Keratinocyte (primary cell): Measurements from ENCODE around the gene BPIFA3. TPM values are rescaled to one million over a fixed set of nuclear protein-coding genes. Genes with fewer than 3 reads are reported as not detected.

Experiments used
- DNase-seq: peaks from one replicate; pipeline ENCODE4 v3.0.0-alpha.2; 2011; ENCODE audit warnings: low read depth, missing footprints, low spot score
- FAIRE-seq: peaks from 2 replicates; lab custom pipeline; 2011; peaks lifted over from hg19 to GRCh38; lab: Jason Lieb, UNC
- H2AFZ ChIP-seq: 2 replicates; pipeline ENCODE4 v1.6.0; 2012; ENCODE audit warnings: low read length, control low read depth, inconsistent platforms; ENCODE audit not compliant: control insufficient read depth
- H3K27ac ChIP-seq: 2 replicates; pipeline ENCODE4 v1.5.1; 2011; ENCODE audit warnings: low read length; ENCODE audit not compliant: control insufficient read depth, insufficient read depth
- H3K27me3 ChIP-seq: 3 replicates; pipeline ENCODE4 v1.6.0; 2011; ENCODE audit warnings: low read length; ENCODE audit not compliant: control insufficient read depth, insufficient read depth; ENCODE audit errors: extremely low read depth
- H3K36me3 ChIP-seq, 2 experiments: 2 replicates in 1 of 2; 3 replicates in 1 of 2; pipeline ENCODE4 v1.5.1; 2011; ENCODE audit warnings: low read length in 2 of 2, mild to moderate bottlenecking in 1 of 2; ENCODE audit not compliant: control insufficient read depth in 2 of 2, insufficient read depth in 2 of 2; ENCODE audit errors: extremely low read depth in 1 of 2
- H3K4me1 ChIP-seq: 3 replicates; pipeline ENCODE4 v1.5.1; 2011; ENCODE audit warnings: low read length; ENCODE audit not compliant: control insufficient read depth, insufficient read depth; ENCODE audit errors: extremely low read depth
- H3K4me2 ChIP-seq: 3 replicates; pipeline ENCODE4 v1.6.0; 2011; ENCODE audit warnings: low read depth, low read length; ENCODE audit not compliant: control insufficient read depth, insufficient read depth; ENCODE audit errors: extremely low read depth
- H3K4me3 ChIP-seq, 3 experiments: fragments of 200-600 bp in 1 of 3; sonication (generic) in 1 of 3; 2 replicates in 2 of 3; 3 replicates in 1 of 3; pipeline ENCODE4 v1.5.1; 2011 to 2016; ENCODE audit warnings: low read length in 3 of 3, mild to moderate bottlenecking in 3 of 3, control low read depth in 2 of 3, inconsistent platforms in 1 of 3, low read depth in 1 of 3, mixed read lengths in 1 of 3, mixed run types in 1 of 3, moderate library complexity in 1 of 3; ENCODE audit not compliant: control insufficient read depth in 2 of 3, insufficient read depth in 2 of 3; ENCODE audit errors: extremely low read depth in 1 of 3
- H3K79me2 ChIP-seq: 2 replicates; pipeline ENCODE4 v1.6.0; 2012; ENCODE audit warnings: low read length; ENCODE audit not compliant: control insufficient read depth, insufficient read depth
- H3K9ac ChIP-seq: 3 replicates; pipeline ENCODE4 v1.6.0; 2011; ENCODE audit warnings: low read length; ENCODE audit not compliant: control insufficient read depth, insufficient read depth; ENCODE audit errors: extremely low read depth
- H3K9me1 ChIP-seq: 3 replicates; pipeline ENCODE4 v1.6.0; 2011; ENCODE audit warnings: low read length; ENCODE audit not compliant: control insufficient read depth, insufficient read depth; ENCODE audit errors: extremely low read depth
- H3K9me3 ChIP-seq: 2 replicates; pipeline ENCODE4 v1.5.1; 2012; ENCODE audit warnings: low read depth, low read length; ENCODE audit not compliant: control insufficient read depth
- H4K20me1 ChIP-seq: 3 replicates; pipeline ENCODE4 v1.6.0; 2011; ENCODE audit warnings: low read length; ENCODE audit not compliant: control insufficient read depth, insufficient read depth; ENCODE audit errors: extremely low read depth
- CTCF ChIP-seq, 3 experiments: IDR thresholded peaks in 1 of 3; conservative IDR thresholded peaks in 1 of 3; optimal IDR thresholded peaks in 1 of 3; 2 replicates in 2 of 3; 3 replicates in 1 of 3; pipeline versions ENCODE3 to v1.5.1; 2011; ENCODE audit warnings: low read length in 3 of 3, mild to moderate bottlenecking in 3 of 3, moderate library complexity in 2 of 3, control low read depth in 1 of 3, inconsistent platforms in 1 of 3; ENCODE audit not compliant: insufficient read depth in 2 of 3; ENCODE audit errors: extremely low read depth in 1 of 3
- EZH2 ChIP-seq: IDR thresholded peaks from one replicate; pipeline ENCODE4 v1.6.1; 2012; ENCODE audit warnings: inconsistent platforms, mild to moderate bottlenecking, low read length, moderate library complexity
- dilution Hi-C: fragments of 300-500 bp; cut with MboI; formaldehyde crosslinking; loops from one replicate; pipeline ENCODE4 v1.7.0; 2020; ENCODE audit warnings: low sequenced_read_pairs; ENCODE audit not compliant: extremely low pct_ligation_motif_present
- polyA plus RNA-seq, 5 experiments: library from polyadenylated mRNA; depleted of rRNA in 3 of 5; stranded (reverse) in 3 of 5; stranded (forward) in 1 of 5; unstranded in 1 of 5; fragments of >200 nt; gene quantifications; 1 replicate in 1 of 5; 2 replicates in 3 of 5; 3 replicates in 1 of 5; pipeline versions ENCODE4 v1.2.1 to v1.2.3, GENCODE V29; 2011 to 2012; ENCODE audit warnings: missing spikeins in 2 of 5, low read depth in 1 of 5, low replicate concordance in 1 of 5

The BPIFA3 gene
- polyA plus RNA-seq, 1 donor (not counting 4 experiments of a cell fraction or from before 2014, with no cell fraction given) = not detected

- dilution Hi-C loops = no loop called here
- H3K9me3 ChIP-seq = no peaks in the 10 kb centered on the region
- no peak overlapping the region for H3K9ac ChIP-seq
- no peak overlapping the region for H3K4me2 ChIP-seq
- H2AFZ ChIP-seq = no peak overlapping the region
- H4K20me1 ChIP-seq = no peaks in the 10 kb centered on the region
- no peaks in the 10 kb centered on the region for H3K9me1 ChIP-seq
- H3K4me1 ChIP-seq = no peaks in the 10 kb centered on the region
- no peaks in the 10 kb centered on the region for H3K36me3 ChIP-seq
- no peak for FAIRE-seq
- TF ChIP-seq EZH2 (no peak), CTCF (optimal IDR thresholded peaks at IDR 0.05 in 1 of 3, IDR thresholded peaks at IDR 0.05 in 1 of 3, conservative IDR thresholded peaks at IDR 0.05 in 1 of 3; ENCODE audit: extremely low read depth in 1 of 3, insufficient read depth in 2 of 3, low read length in 3 of 3) (no peak)
- no peak overlapping the region for H3K4me3 ChIP-seq
- no peaks in the 10 kb centered on the region for H3K79me2 ChIP-seq
- H3K27ac ChIP-seq = no peak overlapping the region
- H3K27me3 ChIP-seq = peaks cover under 1% of the 10 kb centered on the region
- DNase-seq = no peak
These were observed 25.4 kb downstream of the BPIFA3 start for GRCh38 chr20:33242319-33243100.

GRCh38 chr20:33246077-33246476 lies 28.9 kb downstream of the BPIFA3 start:
- DNase-seq (no peak), FAIRE-seq (no peak)
- H3K27ac ChIP-seq = no peak overlapping the region
- no peaks in the 10 kb centered on the region for H3K4me1 ChIP-seq
- H3K9me3 ChIP-seq = no peaks in the 10 kb centered on the region
- no peaks in the 10 kb centered on the region for H3K27me3 ChIP-seq
- no peaks in the 10 kb centered on the region for H4K20me1 ChIP-seq
- no peak overlapping the region for H3K4me3 ChIP-seq
- no peaks in the 10 kb centered on the region for H3K9me1 ChIP-seq
- no peak overlapping the region for H3K9ac ChIP-seq
- H2AFZ ChIP-seq = no peak overlapping the region
- TF ChIP-seq CTCF (optimal IDR thresholded peaks at IDR 0.05 in 1 of 3, IDR thresholded peaks at IDR 0.05 in 1 of 3, conservative IDR thresholded peaks at IDR 0.05 in 1 of 3; ENCODE audit: extremely low read depth in 1 of 3, insufficient read depth in 2 of 3, low read length in 3 of 3) (no peak), EZH2 (no peak)
- H3K79me2 ChIP-seq = no peaks in the 10 kb centered on the region
- H3K4me2 ChIP-seq = no peak overlapping the region
- dilution Hi-C loops = no loop called here
- H3K36me3 ChIP-seq = no peaks in the 10 kb centered on the region
